ENCODE measurements around the gene CPPED1.

DNA sequence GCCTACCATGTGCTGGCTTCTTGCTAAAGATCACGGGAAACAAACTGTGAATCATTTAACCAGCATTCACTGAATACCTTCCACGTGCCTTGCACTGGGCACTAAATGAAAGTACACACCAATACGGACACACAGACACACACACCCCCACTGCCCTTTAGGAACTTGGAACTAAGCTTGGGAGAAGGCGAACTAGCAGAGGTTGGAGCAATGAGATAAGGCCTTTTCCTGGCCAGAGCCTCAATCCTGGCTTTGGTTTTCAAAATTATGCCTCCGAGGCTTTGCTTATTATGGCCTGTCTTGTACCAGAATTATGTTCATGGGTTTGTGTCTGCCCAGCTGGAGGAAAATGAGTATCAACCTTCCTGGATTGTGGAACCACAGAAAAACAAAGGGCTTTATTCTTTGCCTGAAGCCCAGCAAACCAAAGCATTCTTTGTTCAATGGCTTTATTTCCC is 32.3 kb downstream of the CPPED1 start:
- TF ChIP-seq, protein P1, sequence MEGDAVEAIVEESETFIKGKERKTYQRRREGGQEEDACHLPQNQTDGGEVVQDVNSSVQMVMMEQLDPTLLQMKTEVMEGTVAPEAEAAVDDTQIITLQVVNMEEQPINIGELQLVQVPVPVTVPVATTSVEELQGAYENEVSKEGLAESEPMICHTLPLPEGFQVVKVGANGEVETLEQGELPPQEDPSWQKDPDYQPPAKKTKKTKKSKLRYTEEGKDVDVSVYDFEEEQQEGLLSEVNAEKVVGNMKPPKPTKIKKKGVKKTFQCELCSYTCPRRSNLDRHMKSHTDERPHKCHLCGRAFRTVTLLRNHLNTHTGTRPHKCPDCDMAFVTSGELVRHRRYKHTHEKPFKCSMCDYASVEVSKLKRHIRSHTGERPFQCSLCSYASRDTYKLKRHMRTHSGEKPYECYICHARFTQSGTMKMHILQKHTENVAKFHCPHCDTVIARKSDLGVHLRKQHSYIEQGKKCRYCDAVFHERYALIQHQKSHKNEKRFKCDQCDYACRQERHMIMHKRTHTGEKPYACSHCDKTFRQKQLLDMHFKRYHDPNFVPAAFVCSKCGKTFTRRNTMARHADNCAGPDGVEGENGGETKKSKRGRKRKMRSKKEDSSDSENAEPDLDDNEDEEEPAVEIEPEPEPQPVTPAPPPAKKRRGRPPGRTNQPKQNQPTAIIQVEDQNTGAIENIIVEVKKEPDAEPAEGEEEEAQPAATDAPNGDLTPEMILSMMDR (IDR thresholded peaks at IDR 0.05): no peak
- no peak for TF ChIP-seq POLR2AphosphoS5 (IDR thresholded peaks at IDR 0.05)

Measured in gastroesophageal sphincter (tissue), 3 donors.